Activated CD8-positive, alpha-beta memory T cell treated with anti-CD3 and anti-CD28 coated beads for 48 hours (primary cell): Measurements from ENCODE around the gene NAGK.
"Not testable (repeated sequence)": the region's sequence is repeated elsewhere in the genome, so short reads cannot be mapped to it uniquely, and the experiment has no call there.

ENCODE experiments used
- DNase-seq, 3 experiments: peaks; one replicate each; pipeline ENCODE4 v3.0.0-alpha.2; 2020; ENCODE audit warnings: low read depth in 2 of 3, low spot score in 2 of 3

NAGK gene

DNA sequence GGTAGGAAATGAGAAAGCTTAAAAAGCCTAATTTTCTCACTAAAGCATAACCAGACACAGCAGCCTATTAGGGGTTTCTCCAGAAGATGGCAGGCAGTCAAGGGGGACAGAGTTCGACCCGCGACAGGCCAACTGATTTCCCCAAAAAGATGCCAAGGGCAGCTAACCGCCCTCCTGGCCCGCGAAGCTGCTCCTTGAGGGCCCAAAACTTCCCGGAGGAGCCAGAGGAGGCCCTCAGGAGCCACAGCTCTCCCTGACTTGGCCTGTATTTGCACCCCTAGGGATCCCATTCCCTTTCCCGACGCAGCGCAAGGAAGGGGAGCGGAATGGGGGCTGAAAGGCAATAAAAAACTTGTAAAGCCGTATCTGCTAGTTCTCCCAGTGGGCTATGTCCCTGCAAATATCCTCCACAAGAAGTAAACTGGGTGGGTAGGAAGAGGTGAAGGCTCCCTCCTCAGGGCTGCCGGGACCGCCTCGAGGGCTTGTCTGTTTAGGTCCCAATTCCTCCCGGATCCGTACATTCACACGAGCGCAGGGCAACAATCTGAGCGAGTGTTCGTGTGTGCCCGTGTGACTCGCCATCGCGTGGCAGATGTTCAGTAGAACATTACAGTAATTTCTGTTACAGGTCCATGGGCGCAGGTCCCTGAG, 756 bp upstream of the NAGK start:
- DNase-seq, result no peak

DNA sequence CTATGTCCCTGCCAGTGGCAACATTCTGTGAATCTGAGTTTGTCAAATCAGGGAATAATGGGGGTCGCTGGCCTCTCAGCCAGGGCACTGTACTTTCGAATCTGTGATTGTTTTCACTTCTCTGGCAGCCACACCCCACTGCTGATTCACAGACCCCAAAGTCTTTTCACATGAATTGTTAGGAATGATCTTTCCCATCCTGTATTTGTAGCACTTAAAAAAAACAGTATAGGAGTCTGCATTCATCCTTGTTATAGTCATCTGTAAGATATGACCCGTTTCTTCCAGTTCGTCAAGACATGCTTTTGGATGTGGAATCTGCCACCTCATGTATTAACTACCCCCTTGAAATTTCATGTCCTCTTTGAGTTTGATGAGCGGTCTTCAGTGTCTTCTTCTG, 928 bp downstream of the NAGK start:
- DNase-seq, result no peak

DNA sequence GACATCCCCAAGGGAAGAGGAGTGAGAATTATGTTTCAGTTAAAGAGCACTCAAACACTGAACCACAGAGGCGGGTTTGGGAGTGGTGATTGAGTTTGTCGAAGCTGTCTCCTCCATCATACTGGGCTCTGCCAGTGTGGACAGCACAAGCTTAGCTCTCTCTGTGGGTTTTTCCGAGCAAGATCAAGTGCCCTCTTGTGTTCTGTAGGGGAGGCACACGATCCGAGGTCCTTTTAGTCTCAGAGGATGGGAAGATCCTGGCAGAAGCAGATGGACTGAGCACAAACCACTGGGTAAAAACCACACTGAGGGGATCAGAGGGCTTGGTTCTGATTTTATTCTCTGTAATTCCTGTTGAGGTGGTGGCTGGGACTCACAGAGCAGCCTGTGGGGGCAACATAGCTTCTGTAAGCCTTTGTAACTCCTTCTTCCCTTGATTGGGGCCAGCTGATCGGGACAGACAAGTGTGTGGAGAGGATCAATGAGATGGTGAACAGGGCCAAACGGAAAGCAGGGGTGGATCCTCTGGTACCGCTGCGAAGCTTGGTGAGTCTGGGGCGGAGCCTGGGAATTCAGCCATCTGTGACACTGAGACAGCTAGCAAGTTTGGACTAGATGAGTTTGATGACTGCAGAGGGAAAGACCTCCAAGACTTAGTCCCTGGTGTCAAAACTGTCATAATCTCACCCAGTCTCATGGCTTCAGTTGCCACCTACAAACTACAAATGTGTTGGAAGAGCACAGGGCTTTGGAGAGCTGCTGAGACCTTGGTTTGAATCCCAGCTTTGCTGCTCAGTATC, 2.0 kb downstream of the NAGK start:
- no peak for DNase-seq

DNA sequence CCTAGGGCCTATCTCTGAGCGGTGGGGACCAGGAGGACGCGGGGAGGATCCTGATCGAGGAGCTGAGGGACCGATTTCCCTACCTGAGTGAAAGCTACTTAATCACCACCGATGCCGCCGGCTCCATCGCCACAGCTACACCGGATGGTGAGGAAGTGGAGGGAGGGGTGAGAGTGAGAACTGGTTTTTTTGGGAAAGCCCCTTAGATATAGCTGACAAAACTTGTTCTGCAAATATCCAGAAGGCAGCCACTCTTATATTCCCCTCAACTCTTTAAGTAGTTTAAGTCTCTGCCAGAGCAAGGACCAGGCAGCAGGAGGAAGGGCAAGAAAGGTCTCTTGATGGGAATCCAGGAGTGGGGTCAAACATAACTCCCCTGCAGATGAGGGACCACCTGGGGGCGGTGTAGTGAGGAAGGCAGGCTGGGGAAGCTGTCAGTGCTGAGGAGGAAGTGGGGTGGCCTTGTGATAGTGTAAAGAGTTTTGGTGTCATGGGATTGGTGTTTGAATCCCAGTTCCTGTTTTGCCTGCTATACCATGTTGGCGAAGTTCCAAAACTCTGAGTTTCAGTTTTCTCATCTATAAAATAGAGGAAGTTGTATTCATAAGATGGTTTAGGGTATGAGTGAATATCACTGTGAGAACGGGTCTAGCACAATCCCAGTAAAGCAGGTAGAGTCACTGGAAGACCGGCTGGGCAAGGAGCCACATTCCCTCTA, 3.4 kb downstream of the NAGK start:
- peak in 2 of 3 experiments; percentile 22 to 26 for DNase-seq

DNA sequence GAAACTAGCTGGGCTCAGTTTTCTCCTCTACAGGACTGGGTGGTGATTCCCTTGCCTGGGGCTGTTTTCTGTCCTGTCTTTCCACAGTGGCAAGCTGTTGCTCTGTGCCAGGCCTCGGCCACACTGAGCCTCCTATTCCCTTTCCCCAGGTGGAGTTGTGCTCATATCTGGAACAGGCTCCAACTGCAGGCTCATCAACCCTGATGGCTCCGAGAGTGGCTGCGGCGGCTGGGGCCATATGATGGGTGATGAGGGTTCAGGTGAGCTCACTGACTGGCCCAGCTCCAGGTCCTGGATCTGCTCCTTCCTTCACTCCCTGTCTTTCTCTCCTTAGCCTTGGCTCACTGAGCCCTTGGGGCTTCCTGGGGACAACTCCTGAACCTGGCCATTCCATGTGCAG, 4.0 kb downstream of the NAGK start:
- no peak for DNase-seq

DNA sequence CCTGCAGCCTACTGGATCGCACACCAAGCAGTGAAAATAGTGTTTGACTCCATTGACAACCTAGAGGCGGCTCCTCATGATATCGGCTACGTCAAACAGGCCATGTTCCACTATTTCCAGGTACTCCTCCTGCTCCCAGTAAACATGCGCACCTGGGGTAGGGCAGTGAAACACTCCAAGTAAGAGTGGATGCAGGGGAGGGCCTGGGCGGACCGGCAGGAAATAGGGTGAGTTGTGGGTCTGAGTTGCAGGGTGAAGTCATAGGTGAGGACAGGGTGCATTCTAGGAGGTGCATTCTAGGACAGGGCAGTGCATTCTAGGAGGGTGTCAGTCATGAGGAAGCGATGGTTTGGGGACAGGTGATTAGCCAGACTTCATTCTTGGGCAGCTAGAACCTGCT, 5.0 kb downstream of the NAGK start:
- no peak for DNase-seq

DNA sequence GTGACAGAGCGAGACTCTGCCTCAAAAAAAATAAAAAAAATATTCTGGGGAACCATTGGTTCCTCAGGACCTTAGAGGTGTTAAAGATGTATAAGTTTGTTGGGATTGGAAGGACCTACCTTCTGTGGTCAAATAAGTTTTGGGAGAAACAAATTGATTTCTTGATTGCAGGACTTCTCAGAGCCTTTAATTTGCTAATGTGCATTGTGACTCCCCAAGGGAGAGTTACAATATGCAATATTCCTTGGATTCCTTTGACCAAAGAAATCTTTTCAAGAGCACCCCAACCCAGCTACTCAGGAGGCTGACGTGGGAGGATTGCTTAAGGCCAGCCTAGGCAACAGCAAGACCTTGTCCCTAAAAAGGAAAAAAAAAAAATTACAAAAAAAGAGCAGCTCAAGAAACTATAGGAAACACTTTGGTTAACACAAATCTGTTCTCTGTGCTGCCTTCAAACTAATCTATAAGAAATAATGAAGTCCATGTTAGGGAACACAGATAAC, 6.5 kb downstream of the NAGK start:
- no peak for DNase-seq

DNA sequence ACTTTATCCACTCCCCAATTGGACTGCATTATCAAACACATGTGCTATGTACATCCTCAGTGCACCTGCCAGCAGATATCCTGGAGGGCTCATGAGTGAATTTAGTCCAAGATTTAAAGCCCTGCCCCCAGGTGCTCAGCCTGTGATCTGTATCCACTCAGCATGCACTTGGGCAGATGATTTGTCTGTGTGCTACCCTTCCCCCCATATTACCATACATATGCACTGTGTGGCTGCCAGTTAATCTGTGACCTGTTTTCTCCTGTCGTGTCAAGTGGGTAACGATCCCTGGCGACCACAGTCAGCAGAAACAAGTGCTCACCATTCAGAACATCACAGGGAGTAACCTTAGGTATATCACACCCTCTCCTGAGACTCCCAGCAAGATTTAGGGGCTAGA, 10.2 kb downstream of the NAGK start:
- no peak for DNase-seq

DNA sequence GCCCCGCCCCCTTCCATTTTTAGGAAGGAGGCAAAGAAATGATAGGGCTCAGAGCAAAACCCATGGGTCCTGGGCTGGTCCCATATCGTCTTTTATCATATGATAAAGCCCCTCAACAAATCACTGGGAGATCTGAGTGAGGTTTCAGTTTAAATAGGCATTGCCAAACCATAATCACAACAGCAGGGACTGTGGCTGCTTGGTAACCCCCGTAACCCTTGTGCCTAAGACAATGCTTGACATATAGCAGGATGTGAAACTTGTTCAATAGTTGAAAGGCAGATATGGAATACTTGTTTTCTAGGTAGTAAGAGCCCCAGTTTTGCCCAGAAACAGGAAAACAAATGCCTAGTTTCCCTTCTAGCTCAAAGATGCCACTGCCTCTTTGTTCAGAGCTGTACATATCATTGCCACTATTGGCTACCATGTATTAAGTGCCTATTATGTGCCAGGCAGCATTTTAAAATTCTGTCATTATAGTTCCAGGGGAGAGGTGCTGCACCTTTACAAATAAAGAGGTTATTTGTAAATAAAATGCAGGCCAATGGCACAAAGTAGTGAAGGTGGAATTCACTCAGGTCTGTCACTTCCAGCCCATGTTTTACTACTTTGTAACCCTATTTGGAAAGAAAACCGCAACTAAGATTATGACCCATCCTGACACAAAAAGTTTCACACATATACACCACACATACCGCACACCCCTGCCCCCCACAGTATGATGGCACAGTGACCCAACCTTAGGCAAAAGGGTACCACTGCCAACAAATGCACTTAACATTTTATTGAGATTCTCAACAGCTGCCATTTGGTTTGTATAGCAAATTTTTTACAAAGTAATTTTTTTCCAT, 14.2 kb downstream of the NAGK start:
- DNase-seq, result peak in 2 of 3 experiments; percentile 35 to 38

DNA sequence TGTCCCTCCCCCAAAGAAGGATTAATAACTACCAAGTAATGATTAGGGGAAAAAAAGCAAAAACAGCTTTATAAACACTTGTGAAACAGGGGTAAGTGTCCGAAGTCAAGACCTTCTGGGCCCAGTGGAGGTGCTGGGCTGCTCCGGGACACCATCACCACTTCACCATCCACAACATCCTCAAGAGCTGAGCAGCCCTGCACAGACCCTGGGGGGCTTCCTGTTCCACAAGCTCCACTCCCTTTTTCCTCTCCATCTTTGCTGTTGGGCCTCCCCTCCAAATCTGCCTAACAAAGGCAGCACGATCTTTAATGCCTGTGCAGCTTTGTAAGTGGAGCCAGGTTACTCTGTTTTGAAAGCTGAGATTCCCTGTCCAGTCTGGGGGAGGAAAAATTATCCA, 14.8 kb downstream of the NAGK start:
- not testable (repeated sequence) for DNase-seq

DNA sequence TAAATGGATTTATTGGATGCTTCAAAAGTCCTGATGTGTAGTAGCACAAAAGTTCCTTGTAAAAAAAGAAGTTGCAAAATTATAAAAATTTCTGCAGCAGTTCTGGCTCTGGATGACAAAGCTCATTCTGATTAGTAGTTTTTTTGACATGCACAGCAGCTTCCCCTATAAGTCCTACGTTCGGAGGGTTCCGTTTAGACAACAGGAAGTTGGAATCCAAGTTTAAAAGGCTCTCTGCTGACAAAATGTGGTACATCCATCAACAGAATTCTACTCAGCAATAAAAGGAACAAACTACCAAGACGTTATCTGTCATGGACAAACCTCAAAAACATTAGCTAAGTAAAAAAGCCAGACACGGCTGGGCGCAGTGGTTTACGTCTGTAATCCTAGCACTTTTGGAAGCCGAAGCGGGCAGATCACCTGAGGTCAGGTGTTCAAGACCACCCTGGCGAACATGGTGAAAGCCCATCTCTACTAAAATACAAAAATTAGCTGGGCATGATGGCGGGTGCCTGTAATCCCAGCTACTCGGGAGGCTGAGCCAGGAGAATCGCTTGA, 15.4 kb downstream of the NAGK start:
- DNase-seq, result not testable (repeated sequence)

DNA sequence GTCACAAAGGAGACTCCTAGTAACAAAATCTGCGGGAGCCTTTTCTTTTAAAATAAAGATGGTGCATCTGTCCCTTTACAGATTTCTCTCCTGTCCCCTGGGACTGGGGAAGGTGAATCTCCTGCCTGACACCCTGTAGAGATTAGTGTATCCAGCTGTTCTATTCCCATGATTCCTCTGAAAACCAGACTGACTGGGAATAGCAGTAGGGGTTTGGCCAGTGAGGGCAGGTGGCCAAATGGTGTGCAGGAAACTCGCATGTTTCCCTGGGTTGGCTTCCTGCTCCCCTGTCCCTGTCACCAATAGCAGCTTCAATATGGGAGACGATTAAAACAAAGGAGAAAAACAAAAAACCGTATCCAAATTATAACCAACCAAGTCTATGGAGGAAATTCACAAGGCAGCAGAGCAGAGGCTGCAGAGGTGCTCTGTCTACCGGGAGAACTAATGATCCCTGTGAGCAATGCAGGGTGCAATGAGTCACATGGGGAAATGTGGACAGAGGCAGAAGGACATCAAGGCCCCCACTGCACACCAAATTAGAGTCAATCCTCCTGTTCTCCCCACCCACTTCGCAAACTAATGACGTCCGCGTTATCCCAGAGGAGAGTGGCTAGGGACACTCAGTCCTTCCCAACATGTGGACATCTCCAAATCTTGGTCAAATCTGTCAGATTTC, 17.0 kb downstream of the NAGK start:
- not testable (repeated sequence) for DNase-seq

DNA sequence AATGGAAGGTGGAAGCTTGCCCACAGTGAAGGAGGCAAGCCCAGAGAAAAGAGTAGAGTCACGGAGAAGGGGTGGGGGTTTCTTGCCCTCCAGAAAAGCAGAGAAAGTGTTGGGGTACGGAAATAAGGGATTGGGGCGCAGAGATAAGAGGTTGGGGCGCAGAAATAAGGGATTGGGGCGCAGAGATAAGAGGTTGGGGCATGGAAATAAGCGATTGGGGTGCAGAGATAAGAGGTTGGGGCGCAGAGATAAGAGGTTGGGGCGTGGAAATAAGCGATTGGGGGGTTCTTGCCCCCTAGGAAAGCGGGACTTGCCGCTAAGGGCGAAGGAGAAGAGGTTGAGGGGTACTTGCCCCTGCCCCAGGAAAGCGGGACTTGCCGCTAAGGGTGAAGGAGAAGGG, 21.0 kb downstream of the NAGK start:
- DNase-seq, result not testable (repeated sequence)

DNA sequence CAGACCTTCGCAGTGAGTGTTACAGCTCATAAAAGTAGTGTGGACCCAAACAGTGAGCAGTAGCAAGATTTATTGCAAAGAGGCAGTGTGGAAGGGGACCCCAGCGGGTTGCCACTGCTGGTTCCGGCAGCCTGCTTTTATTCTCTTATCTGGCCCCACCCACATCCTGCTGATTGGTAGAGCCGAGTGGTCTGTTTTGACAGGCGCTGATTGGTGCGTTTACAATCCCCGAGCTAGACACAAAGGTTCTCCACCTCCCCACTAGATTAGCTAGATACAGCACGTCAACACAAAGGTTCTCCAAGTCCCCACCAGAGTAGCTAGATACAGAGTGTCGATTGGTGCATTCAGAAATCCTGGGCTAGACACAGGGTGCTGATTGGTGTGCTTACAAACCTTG, 23.4 kb downstream of the NAGK start:
- DNase-seq, result not testable (repeated sequence)

DNA sequence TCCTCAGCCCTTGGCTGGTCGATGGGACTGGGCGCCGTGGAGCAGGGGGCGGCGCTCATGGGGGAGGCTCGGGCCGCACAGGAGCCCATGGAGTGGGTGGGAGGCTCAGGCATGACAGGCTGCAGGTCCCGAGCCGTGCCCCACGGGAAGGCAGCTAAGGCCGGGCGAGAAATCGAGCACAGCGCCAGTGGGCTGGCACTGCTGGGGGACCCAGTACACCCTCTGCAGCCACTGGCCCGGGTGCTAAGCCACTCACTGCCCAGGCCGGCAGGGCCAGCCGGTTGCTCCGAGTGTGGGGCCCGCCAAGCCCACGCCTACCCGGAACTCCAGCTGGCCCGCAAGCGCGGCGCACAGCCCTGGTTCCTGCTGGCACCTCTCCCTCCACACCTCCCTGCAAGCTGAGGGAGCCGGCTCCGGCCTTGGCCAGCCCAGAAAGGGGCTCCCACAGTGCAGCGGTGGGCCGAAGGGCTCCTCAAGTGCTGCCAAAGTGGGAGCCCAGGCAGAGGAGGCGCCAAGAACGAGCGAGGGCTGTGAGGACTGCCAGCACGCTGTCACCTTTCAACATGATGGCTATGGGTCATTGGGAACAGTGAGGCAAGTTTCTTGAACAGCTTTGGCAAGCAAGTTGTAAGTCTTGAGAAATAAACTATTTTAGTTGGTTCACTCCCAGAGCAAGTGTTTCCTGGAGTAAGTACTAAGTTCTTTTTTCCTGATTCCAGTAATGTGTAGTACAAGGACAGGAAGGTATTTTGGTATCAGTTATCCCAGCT, 24.2 kb downstream of the NAGK start:
- DNase-seq, result not testable (repeated sequence)

DNA sequence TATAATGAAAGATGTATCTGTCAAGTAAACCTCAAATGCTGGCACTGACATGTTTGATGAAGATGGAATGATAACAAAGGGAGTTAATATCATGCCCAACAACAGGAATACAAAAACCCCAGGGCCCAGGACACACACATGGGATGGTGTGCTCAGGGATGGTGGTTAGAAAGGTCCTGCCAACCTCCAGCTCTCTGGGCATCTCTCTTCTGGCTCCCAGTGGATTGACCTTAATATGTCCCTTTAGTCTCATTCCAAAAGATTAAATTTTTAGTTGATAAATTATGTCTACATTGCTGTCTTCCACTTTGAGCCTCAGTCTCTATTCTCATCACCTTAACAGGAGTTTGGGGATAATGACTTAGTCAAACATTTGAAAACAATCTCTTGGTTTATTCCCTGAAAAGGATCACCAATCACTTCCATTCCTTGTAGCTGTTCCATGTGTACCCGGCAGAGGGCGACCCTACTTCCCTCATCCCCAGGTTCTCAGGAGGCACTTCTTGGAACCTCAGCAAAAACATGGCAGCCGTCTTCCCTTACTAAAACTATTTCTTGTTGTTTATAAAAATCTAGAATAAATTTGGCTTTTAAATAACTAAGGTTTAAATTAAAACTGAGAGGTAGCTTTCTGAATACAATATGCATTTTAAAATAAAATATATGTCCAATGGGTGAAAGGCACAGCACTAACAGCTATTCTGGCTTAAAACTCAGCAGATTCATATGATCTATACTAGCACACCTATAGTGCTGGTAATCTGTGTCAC, 31.9 kb downstream of the NAGK start:
- peak in 2 of 3 experiments; percentile 8 to 16 for DNase-seq

DNA sequence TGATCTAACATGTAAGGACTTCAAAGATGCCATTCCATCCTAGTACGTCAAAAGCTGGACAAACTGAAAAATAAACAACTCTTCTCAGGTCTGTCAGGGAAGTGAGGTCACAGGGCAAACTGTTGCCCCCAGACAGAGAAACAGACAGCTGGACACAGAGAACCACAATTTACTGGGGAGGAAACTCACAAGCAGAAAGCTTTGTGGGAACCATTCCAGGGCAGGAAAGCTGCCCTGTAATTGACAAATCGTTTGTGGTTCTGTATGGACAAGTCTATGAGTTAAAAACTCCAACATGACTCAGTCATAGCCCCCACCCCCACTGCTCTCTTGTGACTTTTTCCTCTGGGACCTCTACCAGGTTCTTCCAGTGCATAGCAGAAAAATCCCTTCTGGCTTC, 33.2 kb downstream of the NAGK start:
- DNase-seq, result no peak

DNA sequence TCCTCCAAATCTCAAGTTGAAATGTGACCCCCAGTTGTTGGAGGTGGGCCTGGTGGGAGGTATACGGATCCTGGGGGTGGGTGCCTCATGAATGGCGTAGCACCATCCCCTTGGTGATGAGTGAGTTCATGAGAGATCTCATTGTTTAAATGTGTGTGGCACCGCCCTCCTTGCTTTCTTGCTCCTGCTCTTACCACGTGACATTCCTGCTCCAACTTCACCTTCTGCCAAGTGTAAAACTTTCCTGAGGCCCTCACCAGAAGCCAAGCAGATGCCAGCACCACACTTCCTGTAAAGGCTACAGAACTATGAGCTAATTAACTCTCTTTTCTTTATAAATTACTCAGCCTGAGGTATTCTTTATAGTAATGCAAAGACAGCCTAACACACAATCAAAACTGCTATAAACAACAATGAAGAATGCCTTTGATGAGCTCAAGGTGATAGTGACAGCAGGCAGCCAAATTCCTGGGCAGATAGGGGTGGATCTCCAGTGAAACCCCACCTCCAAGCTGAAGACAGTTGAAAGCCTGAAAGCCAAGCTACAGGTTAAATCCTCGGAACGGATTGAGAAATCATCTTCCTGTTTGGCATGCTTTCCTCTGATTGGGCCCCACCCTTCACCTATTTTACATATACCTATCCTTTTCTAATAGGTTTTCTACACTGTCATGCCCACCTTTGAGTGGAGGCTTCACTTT, 34.7 kb downstream of the NAGK start:
- DNase-seq, result no peak
